ENCODE measurements around the gene FSTL4.

DNA sequence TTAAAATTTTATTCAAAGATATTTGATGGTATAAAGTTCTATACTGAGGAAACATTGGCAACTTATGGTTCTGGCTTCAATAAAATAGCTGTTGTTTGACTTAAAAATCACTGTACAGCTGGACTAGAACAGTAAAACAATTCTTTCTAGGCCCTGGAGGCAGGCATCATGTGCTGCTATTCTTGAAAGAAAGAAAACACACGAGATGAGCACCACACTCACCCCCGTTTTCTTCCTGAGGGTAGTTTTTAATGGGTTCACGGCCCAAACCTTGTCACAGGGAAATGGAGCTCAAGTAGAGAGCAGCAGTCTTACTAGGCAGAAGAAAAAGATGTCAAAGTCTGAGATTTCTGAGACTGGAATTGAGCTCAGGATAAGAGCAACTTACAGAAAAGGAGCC, 68.0 kb downstream of the FSTL4 start:
- no peak for TF ChIP-seq CTCF (IDR thresholded peaks at IDR 0.05)
- TF ChIP-seq POLR2A (IDR thresholded peaks at IDR 0.05), result no peak

All from ovary (tissue), 3 donors.